GM18526 (cell line): ENCODE results near the gene TMC8.
A peak's percentile ranks its signal among the peaks of the same experiment; 100 is the strongest.

Experiments
- POLR2A ChIP-seq: IDR thresholded peaks from 3 replicates; pipeline ENCODE4 v1.6.1; 2011; ENCODE audit not compliant: insufficient read length; ENCODE audit errors: extremely low read depth

TMC8 gene

DNA sequence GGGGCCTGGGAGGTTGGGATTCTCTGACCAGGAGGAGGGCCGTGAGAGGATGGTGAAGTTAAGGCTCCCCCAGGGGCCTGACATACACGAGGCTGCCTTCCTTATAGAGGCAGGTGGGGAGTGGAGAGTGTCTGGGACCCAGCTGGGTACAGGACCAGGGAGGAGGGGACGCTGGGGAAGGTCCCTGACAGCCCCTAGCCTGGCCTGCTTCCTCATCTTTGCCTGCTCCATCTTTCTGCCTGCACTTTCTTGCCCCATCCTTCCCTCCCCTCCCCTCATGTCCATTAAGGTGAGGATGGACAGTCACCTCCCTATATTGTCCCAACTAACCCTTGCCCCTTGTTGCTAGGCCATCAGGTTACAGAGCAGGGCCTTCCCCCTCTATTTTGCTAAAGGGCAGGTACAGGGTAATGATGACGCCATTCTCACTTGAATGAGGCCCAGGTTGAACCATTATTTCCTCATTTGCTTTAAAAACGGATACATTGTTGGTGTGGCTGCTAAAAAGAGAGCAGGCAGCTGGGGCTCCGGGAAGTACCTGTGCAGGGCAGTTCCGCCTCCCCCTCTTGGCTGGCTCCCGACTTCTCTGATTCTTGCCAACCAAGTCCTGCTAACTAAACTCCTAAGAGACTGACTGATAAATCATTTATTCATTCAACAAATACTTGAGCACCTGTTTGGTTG is 16.9 kb downstream of the TMC8 start:
- TF ChIP-seq POLR2A, result peak; percentile 35

DNA sequence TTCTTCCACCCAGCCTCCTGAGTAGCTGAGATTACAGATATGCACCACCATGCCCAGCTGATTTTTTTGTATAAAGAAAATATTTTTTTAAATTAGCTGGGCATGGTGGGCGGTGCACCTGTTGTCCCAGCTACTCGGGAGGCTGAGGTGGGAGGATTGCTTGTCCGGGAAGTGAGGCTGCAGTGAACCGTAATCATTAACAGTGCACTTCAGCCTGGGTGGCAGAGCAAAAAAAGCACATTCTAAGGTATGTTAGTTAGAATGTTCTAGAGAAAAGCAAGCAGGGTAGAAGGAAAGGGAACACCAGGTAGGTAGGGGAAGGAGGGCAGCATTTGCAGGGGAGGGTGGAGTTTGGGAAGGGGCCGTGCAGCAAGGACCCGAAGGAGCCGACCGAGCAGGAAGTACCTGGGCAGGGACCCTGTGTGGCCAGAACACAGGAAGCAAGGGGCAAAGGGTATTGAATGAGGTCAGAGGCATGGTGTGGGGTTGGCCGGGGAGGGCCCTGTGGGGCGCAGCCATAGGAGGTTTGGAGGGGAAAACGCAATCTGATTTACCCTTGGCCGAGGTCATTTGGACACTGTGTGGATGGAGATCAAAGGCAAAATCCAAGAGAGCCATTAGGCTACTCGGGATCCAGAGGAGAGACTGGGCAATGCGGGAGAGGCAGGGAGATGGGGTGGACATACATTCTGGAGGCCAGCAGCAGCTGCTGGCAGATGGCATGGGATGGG is 17.9 kb downstream of the TMC8 start:
- TF ChIP-seq POLR2A, result no peak

DNA sequence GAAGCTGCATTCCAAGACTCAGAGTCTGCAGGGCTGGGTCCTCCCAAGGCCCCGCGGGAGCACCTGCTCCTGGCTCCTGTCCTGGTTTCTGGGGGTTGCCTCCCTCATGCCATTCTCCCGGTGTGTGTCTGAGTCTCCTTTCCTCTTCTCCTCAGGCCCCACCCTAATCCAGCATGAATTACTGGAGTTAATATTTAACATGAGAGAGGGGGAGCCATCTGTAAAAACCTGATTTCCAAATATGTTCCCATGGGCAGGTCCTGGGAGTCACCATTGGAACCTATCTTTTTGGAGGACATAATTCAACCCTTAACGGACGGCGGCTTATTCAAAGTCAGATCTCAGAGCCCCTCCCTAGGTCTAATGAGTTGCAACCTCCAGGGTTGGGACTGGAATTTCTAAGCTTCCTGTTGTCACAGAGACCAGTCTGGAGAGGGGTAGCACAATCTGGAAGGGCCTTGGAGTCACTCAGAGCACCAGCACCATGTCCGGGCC is 21.0 kb downstream of the TMC8 start:
- TF ChIP-seq POLR2A, result no peak

DNA sequence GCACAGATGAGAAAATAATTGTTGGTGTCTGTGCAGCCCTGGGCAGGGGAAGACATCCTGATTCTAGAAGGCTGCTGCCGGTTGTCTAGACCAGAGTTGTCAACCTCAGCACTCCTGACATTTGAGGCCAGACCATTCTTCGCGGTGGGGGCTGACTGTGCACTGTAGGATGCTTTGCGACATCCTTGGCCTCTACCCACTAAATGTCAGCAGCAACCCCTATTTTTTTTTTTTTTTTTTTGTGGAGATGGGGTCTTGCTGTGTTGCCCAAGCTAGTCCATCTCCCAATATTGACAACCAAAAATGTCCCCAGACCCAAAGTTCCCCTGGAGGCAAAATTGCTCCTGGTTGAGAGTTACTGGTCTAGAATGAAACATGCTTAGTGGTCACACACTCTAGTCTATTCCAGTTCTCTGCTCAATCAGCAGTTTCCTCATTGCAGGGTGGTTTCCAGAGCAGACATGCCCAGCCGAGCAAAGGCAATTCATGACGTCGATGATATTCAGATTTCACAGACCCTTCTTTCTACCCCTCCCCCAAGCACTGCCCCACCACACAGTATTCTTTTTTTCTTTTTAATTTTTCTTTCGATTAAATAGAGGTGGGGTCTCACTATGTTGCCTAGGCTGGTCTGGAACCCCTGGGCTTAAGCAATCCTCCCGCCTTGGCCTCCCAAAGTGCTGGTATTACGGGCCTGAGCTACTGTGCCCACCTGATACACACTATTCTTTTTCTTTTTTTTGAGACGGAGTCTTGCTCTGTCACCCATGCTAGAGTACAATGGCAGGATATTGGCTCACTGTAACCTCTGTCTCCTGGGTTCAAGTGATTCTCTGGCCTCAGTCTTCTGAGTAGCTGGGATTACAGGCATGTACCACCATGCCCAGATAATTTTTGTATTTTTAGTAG is 24.6 kb downstream of the TMC8 start:
- peak; percentile 44 for TF ChIP-seq POLR2A

DNA sequence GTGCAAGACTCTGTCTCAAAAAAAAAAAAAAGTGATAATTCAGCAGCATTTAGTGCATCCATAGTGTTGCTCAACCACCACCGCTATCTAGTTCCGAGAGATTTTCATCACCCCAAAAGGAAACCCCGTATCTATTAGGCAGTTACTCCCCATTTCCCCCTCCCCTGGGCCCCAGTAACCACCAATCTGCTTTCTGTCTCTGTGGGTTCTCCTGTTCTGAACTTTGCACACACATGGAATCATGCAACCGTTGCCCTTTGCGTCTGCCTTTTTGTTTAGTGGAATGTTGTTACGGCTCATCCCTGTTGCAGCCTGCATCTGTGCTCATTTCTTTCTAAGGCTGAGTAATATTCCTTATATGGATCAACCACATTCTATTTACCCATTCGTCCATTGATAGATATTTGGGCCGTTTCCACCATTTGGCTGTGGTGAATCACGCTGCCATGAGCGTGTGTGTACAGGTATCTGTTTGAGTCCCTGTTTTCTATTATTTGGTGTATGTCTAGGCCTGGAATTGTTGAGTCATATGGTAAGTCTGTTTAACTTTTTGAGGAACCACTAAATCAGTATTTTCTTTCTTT is 29.1 kb downstream of the TMC8 start:
- no peak for TF ChIP-seq POLR2A

DNA sequence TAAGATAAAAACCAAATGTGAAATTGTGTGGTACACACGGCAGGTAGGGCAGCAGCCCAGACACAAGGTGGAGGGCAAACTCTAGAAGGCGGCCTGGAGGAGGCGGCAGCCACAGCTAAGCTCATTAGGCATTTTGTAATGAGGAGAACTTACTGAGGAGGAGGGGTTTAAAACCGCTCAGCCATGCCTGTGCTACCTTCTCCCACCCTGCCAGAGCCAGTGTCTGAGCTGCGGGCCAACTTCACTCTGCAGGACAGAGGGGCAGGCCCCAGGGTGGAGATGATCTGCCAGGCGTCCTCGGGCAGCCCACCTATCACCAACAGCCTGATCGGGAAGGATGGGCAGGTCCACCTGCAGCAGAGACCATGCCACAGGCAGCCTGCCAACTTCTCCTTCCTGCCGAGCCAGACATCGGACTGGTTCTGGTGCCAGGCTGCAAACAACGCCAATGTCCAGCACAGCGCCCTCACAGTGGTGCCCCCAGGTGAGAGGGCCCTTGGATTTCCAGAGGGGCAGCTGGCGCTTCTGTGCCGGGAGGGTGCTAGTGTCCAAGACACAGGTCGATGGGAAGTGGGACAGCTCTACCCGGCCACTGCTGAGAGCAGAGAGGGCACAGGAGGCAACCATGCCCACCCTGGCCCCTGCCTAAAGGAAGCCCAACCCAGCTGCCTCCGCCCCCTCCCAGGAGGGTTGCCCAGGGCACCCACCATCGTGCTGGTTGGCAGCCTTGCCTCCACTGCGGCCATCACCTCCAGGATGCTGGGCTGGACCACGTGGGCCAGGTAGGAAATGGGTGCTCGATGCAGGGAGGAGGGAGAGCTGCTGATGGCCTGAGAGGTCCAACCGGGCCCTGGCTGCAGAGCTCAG is 33.5 kb downstream of the TMC8 start:
- no peak for TF ChIP-seq POLR2A

DNA sequence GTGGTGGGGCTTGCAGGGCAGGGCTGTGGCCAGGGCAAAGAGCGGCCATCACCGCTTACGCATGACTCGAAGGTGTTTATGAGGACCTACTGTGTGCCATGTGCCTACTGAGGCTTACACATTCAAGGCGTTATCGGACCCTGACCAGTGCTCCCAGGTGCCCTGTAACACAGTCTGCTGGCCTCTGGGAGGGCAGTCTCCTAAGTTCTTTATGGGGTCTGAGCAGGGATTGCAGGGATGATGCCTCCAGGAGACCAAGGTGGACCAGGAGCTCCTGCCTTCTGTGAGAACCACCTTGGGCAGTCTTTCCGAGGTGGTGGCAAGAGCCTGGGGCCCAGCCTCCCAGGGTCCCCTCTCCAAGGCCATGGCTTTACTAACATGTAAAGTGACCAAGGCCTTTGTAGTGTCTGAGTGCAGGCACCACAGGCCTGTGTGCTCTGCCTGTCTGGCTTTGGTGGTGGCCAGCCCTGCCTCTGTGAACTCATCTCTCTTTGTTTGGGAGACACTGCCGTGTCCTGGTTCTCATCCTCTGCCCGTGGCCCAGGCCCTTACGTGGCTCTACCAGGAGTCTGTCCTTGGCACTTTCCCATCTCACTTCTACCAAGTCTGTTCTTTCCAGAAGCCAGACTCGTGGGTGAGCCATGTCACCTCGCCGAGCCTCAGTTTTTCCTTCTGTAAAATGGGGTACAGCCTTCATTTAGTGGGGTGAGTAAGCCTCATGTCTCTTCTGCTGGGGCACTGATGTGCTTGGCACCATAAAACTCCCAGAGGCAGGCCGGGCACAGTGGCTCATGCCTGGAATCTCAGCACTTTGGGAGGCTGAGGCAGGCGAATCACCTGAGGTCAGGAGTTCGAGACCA is 34.4 kb downstream of the TMC8 start:
- TF ChIP-seq POLR2A, result no peak

DNA sequence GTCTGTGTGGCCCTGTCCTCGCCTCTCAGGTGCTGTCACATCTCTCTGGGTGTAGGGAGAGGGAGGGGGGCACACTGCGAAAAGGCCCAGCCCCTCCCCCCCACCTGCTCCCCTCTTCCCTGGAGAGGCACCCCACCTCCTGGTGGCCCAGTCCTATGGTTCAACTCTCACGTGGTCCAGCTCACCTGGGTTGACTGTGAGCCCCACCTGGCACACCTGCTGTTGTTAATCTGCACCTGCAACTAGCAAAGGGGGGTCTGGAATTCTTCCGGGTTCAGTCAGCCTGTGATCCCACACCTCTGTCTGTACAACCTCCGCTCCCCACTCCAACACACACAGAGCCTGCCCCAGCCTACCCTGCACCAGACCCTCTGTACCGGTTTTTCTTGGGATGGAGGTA is 35.8 kb downstream of the TMC8 start:
- no peak for TF ChIP-seq POLR2A

DNA sequence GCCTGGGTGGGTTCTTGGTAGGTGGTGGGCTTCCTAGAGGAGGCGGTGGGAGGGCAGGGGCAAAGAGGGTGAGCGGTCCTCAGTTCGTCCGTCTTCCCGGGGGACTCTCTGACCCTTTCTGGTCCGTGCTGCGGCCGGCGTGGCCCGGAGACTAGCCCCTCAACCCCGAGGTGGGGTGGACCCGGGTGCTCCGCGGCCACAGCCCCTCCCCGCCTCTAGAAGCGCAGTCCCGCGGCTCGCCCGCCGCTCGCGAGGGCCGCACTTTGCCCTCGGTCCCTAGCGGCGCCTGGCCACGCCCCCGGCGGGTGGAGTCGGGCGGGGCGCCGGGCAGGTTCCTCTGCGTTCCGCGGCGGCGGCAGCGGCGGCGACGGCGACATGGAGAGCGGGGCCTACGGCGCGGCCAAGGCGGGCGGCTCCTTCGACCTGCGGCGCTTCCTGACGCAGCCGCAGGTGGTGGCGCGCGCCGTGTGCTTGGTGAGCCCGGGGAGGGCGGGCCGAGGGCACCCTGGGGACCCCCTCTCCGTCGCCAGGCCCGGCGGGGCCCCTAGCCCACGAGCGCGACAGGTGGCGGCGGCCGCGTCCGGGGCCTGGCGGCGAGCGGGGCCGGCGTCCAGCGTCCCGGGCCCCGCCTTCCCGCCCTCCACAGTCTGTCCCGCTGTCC is 37.8 kb downstream of the TMC8 start, which contains the start of gene SYNGR2:
Gene SYNGR2 (plus strand): TSS at position 340 of the 661 bp plus-strand sequence. CDS start 36 bp downstream, at position 376.
- TF ChIP-seq POLR2A, result peak; percentile 82

DNA sequence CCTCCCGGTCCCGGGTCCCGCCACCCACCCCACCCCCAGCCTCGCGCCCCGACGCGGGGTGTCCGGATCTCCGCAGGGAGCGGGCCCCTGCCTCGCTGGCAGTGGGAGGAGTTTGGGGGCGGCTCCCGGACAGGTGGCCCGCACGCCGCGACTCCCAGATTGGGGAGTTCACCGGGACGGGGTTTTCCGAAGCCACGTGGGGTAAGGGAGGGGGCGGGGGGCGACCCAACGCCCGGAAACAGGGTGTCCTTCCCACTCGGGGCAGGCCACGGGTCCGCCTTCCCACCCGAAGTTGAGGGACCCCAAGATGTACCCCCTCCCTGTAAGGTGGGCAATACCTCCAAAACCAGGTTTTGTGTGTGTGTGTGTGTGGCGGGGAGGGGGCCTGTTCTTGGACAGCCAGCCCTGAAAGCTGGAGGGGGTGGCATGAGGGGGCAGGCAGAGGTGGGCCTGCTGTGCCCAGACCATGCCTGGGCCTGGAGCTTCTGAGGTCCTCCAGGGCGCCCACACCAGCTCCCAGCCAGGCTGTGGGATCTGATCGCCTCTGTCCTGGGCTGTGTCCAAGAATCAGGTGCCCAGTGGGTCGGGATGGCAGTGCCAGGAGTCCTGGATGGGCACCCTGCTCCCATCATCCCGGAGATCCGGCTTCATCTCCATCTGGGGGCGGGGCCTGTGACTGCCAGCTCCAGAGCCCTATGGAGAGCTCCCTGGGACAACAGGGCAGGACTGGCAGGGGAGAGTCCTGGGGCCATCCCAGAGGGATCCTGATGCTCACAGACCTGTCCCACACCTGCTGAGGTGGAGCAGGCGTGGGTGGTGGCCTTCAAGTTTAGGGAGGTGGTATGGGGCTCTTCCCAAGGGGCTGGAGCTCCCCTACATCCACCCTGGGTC is 38.6 kb downstream of the TMC8 start:
- TF ChIP-seq POLR2A, result peak; percentile 21

DNA sequence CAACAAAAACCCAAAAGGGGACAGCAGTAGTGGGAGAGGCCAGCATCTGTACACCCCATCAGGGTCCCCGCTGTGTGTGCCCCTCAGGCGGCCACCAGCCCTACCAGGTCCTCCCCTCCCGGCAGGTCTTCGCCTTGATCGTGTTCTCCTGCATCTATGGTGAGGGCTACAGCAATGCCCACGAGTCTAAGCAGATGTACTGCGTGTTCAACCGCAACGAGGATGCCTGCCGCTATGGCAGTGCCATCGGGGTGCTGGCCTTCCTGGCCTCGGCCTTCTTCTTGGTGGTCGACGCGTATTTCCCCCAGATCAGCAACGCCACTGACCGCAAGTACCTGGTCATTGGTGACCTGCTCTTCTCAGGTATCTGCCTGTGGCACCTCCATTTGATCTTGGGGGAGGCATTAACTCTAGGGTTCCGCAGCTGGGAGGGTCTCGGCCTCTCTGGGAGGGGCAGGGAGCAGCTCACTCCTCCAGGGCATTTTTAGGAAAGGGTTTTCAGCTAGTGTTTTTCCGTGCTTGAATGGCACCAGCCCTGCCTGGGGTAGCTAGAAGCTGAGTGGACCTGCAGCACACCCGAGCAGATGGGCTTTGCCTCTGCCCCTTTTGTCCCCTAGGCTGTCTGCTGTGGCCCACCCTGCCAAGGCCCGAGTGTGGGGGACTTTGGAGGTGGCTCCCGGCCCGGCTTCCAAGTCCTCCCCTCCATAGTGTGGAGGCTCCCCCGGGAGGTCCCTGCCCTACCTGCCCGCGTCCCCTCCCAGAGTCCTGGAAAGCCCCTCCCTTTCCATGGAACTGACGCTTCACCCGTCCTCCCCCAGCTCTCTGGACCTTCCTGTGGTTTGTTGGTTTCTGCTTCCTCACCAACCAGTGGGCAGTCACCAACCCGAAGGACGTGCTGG is 40.4 kb downstream of the TMC8 start:
- peak; percentile 9 for TF ChIP-seq POLR2A
